Measurements from ENCODE around the gene USP35.

DNA sequence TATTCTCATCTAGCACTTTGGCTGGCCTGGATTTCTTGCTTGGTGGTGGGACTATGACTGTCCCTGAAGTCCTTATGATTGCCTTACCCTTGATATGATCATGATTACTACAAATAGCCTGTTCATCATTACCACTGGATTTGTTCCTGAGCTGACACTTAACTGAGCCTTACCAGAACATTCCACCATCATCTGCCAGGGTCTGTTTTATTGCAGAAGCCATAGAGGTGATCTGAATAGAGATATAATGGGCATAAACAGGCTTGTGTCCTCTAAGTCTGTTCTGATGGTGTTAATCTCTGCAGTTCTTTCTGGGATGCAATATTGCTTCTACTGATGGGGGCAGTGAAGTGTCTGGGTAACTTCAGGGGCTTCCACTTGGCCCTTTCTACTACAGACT, 36.9 kb upstream of the USP35 start:
- TF ChIP-seq, protein P1, sequence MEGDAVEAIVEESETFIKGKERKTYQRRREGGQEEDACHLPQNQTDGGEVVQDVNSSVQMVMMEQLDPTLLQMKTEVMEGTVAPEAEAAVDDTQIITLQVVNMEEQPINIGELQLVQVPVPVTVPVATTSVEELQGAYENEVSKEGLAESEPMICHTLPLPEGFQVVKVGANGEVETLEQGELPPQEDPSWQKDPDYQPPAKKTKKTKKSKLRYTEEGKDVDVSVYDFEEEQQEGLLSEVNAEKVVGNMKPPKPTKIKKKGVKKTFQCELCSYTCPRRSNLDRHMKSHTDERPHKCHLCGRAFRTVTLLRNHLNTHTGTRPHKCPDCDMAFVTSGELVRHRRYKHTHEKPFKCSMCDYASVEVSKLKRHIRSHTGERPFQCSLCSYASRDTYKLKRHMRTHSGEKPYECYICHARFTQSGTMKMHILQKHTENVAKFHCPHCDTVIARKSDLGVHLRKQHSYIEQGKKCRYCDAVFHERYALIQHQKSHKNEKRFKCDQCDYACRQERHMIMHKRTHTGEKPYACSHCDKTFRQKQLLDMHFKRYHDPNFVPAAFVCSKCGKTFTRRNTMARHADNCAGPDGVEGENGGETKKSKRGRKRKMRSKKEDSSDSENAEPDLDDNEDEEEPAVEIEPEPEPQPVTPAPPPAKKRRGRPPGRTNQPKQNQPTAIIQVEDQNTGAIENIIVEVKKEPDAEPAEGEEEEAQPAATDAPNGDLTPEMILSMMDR (IDR thresholded peaks at IDR 0.05), result no peak
- TF ChIP-seq POLR2A (IDR thresholded peaks at IDR 0.05), result no peak
